Caki2 (cell line): ENCODE results near the gene MRFAP1L1. TPM values are rescaled to one million over a fixed set of nuclear protein-coding genes. Genes with fewer than 3 reads are reported as not detected.
"Not testable (repeated sequence)": the region's sequence is repeated elsewhere in the genome, so short reads cannot be mapped to it uniquely, and the experiment has no call there.

ENCODE experiments used
- DNase-seq: peaks from one replicate; pipeline ENCODE4 v3.0.0-alpha.2; 2015; ENCODE audit warnings: low read depth
- in situ Hi-C: cut with HindIII; loops from 2 replicates; pipeline ENCODE4 v1.10.0; 2016; ENCODE audit warnings: low sequenced_read_pairs, low pct_unique_long_range_greater_than_20kb, mixed read lengths
- total RNA-seq: library from RNA; depleted of rRNA; stranded (reverse); fragments of >200 nt; shearing (Covaris generic); gene quantifications from 2 replicates; pipeline ENCODE4 v1.2.3, GENCODE V29; 2014; ENCODE audit warnings: low replicate concordance; rRNA removed

Gene MRFAP1L1
- total RNA-seq, 1 experiment from 2014 or later: 43.6 TPM

GRCh38 chr4:6674500-6675149 is 35.0 kb downstream of the MRFAP1L1 start:
- in situ Hi-C loops: no loop called here
- DNase-seq: peak; percentile 60

GRCh38 chr4:6673660-6674499 is 35.8 kb downstream of the MRFAP1L1 start:
- peak; percentile 87 for DNase-seq
- in situ Hi-C loops: no loop called here

DNA sequence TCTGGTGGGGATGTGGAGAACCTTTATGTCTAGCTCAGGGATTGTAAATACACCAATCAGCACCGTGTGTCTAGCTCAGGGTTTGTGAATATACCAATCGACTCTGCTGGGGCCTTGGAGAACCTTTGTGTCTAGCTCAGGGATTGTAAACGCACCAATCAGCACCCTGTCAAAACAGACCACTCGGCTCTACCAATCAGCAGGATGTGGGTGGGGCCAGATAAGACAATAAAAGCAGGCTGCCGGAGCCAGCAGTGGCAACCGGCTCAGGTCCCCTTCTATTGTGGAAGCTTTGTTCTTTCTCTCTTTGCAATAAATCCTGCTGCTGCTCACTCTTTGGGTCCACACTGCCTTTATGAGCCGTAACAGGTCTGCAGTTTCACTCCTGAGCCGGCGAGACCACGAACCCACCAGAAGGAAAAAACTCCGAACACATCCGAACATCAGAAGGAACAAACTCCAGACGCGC is 36.4 kb downstream of the MRFAP1L1 start:
- peak; percentile 76 for DNase-seq

GRCh38 chr4:6672541-6673190 is 37.0 kb downstream of the MRFAP1L1 start:
- in situ Hi-C loops, DNase-seq: not testable (repeated sequence)

More for the DNA sequence above, 36.4 kb downstream of the MRFAP1L1 start:
- in situ Hi-C loops: not testable (repeated sequence)

DNA sequence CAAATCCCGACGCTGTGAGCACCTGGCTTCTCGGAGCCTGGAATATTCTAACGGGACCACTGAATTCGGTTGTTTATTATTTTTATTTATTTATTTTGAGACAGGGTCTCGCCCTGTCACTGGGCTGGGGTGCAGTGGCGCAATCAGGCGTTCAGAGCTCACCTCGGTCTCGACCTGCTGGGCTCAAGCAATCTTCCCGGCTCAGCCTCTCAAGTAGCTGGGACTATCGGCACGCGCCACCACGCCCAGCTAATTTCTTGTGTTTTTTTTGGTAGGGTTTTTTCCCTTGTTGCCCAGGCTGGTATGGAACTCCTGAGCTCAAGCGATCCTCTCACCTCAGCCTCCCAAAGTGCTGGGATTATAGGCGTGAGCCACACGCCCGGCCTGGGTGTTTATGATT is 37.5 kb downstream of the MRFAP1L1 start:
- in situ Hi-C loops: no loop called here
- DNase-seq: no peak

DNA sequence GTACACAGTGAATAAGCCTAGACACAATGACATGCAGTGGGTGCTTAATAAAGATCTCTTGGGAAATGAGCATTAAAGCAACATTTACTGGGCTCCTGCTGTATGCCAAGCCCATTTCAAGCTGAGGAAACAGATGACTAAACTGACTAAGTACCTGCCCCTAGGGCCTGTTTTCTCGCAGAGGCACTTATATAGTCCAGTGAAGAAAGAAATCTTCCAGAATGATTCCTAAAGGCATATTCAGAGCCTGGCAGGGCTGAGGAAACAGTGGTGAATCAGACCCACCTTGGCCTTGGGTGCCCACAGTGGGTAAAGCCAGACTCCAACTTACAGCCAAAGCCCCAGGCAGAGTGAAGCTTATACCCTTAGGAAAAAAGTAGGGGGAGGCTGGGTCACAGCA is 38.0 kb downstream of the MRFAP1L1 start:
- in situ Hi-C loops: no loop called here
- no peak for DNase-seq

- peak; percentile 93 for DNase-seq
- in situ Hi-C loops: no loop called here
Measured at GRCh38 chr4:6668391-6668790, 41.3 kb downstream of the MRFAP1L1 start.

- no peak for DNase-seq
- in situ Hi-C loops: no loop called here
Measured at GRCh38 chr4:6665320-6665654, 44.4 kb downstream of the MRFAP1L1 start.

DNA sequence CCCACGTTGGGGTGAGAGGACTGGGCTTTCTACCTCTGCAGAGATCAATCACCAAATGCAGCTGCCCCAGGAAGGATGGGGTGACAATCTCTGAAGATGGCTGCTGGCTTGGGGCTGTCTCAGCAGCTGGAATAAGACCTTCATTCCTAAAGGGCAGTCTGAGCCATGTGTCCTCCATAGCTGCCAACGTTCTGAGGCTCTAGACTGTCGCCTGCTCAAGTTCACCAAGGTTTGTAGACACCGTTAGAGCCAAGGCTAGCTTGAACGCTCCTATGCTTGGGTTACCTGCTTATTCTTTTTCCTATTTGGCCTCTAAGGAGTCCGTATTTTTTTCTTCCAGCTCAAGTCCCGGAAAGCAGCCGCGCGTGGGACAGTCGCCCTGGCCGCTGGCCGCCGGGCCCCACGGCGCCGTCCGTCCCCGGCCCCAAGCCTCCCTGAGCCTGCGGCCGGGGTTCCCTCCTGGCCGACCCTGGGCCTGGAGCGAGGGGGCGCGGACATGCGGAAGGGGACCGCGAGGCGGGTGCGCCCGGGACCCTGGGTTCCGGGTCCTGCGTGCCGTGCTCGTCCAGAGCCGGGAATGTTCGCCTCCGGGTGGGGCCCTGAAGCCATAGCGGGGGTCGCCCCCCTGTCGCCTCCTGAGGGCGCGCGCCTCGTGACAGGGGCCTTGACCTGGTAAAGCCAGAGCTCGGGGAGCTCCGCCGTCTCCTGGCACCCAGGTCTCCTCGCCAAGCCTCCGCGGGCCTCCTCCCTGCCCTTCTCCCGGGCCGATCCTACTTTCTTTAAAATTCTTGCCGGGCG is 45.9 kb downstream of the MRFAP1L1 start:
- DNase-seq: no peak
- in situ Hi-C loops: no loop called here

DNA sequence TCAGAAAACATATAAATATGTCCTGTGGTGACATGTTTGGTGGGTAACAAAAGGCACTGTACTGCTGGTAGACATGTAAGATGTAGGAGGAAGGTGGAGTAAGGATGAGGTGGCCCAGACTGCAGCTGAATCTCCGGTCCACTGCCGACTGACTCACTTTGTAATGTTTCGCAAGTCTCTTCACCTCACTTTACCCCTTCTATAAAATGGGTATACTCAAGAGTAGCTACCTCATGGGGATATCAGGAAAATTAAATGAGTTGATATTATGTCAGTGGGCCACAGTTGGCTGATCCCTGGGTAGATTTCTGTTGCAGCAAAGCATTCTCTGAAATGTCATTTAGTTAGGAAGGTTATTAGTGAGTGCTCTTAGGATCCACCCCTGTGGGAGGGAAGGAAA is 47.1 kb downstream of the MRFAP1L1 start:
- in situ Hi-C loops: no loop called here
- DNase-seq: no peak

DNA sequence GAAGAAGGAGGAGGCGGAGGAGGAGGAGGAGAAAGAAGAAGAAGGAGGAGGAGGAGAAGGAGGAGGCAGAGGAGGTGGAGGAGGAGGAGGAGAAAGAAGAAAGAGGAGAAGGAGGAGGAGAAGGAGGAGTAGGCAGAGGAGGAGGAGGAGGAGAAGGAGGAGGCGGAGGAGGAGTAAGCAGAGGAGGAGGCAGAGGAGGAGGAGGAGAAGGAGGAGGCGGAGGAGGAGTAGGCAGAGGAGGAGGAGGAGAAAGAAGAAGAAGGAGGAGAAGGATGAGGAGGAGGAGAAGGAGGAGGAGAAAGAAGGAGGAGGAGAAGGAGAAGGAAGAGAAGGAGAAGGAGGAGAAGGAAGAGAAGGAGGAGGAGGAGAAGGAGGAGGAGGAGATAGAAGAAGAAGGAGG is 49.2 kb downstream of the MRFAP1L1 start:
- in situ Hi-C loops: no loop called here
- no peak for DNase-seq

DNA sequence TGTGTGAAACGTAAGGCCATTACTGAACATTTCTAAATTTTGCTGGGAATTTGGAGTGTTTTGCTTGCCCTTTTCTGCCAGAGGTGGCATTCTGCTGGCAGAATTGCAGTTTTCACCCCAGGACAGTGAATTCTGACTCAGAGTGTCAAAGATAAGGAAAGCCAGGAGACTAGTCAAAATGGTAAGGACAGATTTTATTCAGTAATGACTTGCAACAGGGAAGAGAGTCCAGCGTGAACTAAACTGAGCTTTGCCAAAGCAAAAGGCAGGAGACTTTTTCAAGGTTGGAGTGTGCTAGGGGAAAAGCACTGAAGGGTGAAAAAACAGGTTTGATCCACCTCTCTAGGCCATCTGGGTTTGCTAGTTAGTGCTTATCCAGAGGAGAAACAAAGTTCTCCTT is 49.8 kb downstream of the MRFAP1L1 start:
- DNase-seq: no peak
- in situ Hi-C loops: no loop called here

DNA sequence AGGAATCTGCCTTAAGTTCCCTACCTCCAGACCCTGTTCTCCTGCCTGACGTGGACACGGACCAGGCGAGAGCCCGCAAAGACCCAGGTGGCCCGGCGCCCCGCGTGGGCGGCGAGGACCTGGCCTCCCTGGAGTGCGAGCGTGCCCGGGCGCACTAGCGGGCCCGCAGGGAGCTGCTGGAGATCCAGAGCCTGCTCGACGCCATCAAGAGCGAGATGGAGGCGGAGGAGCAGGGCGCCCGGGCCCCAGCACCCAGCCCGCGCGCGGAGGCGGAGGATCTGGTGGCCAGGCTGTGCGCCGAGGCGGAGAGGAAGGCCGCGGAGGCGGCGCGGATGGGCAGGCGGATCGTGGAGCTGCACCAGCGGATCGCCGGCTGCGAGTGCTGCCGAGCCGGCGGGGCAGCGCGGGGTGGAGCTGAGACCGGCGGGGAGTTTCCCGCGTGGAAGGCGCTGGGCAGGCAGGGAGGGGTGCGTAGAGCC is 51.0 kb downstream of the MRFAP1L1 start:
- no peak for DNase-seq
- in situ Hi-C loops: no loop called here

GRCh38 chr4:6658209-6658595 is 51.5 kb downstream of the MRFAP1L1 start:
- DNase-seq: no peak
- in situ Hi-C loops: no loop called here

Other genes starting within 250 kb of the MRFAP1L1 start
- gene PPP2R2C, start 237.3 kb downstream of the MRFAP1L1 start, total RNA-seq: 38.9 and 51.9 TPM in 2 replicates
- gene MAN2B2, start 134.7 kb downstream of the MRFAP1L1 start, total RNA-seq: 3.2 and 8.3 TPM in 2 replicates
- gene MRFAP1, start 69.2 kb downstream of the MRFAP1L1 start, total RNA-seq: 224 and 258 TPM in 2 replicates
- gene S100P, start 16.0 kb downstream of the MRFAP1L1 start, total RNA-seq: not detected in 2 replicates
- gene BLOC1S4, start 6.3 kb upstream of the MRFAP1L1 start, total RNA-seq: 55.4 and 62.2 TPM in 2 replicates
- gene KIAA0232, start 72.9 kb upstream of the MRFAP1L1 start, total RNA-seq: 6.2 and 33.7 TPM in 2 replicates
- gene TBC1D14, start 200.0 kb upstream of the MRFAP1L1 start, total RNA-seq: 78.4 and 80.6 TPM in 2 replicates